Measurements from ENCODE around the gene CDC42EP4.
"Not testable (repeated sequence)": the region's sequence is repeated elsewhere in the genome, so short reads cannot be mapped to it uniquely, and the experiment has no call there.

CDC42EP4 gene

DNA sequence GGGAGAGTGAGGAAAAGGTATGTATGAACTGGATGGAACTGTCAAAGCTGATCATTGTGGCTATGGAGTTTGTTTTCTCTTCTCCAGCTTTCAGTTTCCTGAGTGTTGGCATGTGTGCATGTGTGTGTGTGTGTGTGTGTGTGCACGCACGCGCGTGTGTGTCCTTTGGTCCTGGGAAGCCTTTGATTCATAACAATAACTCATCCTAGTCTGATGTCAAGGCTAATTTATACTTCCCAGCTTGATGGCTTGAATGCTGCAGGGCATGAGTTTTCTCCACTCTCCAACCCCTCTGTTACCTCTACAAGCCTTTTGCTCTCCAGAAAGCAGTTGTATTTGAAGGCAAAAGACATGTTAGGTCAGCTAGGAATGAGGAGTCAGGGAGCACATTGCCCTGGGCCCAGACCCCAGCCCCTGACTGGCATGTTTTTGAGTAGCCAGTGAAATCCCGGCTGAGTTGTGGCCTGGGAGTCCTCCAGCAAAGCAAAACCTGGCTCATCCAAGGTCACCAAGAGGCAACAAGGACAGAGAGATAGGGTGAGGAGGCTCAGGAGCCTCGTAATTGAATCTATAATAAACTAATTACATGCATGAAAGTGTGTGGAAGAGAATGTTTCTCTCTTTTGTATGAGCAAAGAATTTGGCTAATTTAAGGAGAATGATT is 8.9 kb upstream of the CDC42EP4 start:
- DNase-seq (ENCODE audit: low read depth in 2 of 2) = no peak

DNA sequence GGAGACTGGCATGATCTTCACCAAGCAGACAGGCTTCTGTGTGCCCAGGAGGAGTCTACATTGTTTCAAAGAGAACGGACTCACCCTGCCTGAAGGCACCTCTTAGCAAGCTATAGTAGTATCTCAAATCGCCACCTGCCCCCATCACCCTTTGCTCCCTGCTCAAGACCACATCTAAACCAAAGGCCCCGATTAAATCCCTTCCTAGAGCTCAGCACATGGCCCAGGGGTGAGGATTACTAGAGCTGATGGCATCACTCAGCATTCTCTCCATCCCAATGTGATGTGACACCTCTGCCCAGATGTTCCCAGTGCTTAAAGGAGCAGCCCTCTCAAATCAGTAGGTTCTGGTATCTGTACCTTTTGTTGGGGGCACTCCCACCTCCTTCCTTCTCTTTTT is 8.0 kb upstream of the CDC42EP4 start:
- DNase-seq (ENCODE audit: low read depth in 2 of 2) = no peak

DNA sequence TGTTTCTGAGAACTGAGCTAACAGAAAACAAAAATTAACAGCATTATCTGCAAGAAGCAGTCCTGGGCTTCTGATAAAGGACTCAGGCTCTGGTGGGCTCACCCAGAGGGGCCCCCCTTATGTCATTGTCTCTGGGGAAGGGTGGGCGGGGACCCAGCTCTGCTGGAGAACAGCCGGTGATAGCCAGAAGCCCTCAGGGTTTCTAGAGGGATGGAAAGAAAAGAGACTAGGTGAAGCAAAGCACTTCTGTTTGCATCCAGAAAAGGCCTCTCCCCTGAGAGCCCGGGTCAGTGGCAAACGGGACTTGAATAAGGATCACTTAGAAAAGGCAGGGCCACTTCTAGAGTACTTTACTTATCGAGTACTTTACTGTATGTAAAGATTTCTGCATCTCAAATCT is 7.0 kb upstream of the CDC42EP4 start:
- no peak for DNase-seq (ENCODE audit: low read depth in 2 of 2)

DNA sequence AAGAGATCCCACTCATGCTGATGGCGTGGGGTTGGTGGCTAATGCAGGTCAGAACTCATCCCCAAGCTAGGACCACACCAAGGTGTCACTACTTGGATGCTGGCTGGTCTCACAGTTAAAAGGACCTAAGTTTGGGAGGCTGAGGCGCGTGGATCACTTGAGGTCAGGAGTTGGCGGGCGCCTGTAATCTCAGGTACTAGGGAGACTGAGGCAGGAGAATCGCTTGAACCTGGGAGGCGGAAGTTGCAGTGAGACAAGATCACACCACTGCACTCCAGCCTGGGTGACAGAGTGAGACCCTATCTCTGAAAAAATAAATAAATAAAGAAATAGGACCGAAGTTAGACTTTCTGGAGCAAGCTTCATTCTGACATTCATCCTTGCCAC is 6.6 kb upstream of the CDC42EP4 start:
- no peak for DNase-seq (ENCODE audit: low read depth in 2 of 2)

DNA sequence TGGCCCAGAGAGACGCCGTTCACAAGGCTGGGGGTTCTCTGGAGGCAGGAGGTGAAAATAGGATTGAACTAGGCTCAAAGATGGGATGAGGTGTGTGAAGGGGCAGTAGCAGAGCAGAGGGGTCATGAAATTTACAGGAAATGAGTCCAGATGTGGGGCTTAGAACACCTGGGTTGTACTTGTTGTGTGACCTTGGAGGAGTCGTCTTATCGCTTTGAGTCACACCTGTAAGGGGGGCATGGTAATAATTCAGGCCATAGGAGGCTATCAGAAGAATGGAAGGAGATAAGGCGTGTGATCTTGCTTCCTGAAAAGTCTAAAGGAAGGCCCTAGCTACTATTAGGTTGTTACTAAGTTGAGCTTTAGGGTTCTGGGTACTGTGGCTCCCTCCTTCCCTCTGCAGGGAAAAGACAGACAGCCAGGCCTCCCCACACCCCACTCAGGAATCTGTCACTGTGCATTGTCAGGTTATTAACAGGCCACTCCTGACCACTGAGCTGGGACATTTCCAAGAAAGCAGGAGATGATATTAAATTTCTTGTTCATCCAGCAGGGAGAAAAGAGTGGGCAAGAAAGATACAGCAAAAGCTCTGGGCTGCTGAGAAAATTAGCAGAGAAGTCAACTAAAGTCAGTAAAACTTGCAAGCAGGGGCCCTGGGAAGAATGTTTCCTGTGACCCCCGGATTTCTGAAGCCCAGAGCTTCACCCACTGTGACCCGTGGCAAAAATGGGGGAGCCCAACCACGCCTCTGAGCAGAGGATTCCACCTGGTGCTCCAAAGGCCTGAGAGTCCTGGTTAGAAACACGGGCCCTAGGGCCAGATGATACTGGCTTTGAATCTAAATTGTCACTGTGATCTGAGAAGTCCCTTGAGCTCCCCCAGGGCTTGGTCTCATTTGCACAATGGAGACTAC is 6.0 kb upstream of the CDC42EP4 start:
- DNase-seq (ENCODE audit: low read depth in 2 of 2) = no peak

DNA sequence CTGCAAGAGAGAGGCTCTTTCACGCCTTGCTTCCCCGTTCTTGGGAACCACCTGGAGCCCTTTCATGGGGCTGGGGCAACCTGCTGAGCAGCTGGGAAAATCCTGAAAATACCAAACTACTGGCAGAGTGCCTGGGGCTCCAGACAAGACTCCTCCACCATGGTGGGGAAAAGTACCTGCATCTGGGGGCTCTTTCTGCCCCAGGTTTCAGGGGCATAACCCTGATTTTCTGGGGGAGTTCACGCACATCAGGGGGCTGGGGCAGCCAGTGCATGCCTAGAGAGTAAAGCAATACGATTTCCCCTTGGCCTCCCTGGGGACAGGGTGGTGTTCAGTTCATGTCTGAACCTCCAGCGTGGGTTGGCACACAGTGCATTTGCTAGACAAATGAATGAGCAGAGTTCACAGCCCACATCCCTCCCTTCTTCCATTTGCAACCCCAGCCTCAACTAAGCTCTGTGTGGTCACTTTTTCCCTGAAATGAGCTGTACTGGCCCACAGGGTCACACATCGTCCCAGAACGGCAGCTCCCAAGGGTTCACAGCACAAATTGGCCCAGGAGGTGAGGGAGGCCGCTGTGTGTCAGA is 5.2 kb upstream of the CDC42EP4 start:
- no peak for DNase-seq (ENCODE audit: low read depth in 2 of 2)

DNA sequence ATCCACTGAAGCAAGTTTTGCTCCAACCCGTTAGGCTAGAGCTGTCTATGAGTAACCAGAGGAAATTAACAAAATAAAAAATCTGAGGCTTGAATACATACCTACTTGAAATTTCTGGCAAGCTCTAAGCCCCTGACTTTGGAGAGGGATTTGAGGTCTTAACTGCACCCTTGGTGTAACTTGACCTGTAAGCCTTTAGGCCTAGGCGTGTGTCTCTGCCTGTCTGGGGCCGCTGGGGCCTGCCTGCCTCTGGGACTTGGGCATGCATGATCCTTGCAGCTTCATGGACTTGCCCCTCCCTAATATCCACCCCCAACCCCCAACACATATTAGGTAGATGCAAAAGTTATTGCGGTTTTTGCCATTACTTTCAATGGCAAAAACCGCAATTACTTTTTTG is 3.7 kb upstream of the CDC42EP4 start:
- DNase-seq (ENCODE audit: low read depth in 2 of 2) = no peak

DNA sequence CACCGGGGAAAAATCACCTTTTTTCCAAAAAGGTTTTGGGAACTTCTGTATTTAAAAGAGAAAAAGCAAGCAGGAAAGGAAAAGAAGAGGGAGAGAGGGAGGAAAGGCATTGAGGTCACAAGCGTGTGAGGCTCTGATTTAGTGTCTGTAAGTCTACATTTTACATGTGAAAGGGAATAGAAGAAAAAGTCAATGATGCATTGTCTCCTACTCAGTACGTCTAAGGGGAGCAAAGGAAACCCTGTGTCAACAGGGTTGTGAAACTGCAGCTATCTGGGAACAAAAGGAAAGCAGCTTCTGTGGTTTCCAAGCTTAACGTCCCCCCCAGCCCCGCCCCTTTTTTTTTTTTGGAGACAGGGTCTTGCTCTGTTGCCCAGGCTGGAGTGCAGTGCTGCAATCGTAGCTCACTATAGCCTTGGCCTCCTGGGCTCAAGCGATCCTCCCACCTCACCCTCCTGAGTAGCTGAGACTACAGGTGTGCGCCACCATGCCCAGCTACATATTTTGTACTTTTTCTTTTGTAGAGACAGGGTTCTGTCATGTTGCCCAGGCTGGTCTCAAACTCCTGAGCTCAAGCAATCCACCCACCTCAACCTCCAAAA is 1.8 kb upstream of the CDC42EP4 start:
- DNase-seq (ENCODE audit: low read depth in 2 of 2) = no peak

DNA sequence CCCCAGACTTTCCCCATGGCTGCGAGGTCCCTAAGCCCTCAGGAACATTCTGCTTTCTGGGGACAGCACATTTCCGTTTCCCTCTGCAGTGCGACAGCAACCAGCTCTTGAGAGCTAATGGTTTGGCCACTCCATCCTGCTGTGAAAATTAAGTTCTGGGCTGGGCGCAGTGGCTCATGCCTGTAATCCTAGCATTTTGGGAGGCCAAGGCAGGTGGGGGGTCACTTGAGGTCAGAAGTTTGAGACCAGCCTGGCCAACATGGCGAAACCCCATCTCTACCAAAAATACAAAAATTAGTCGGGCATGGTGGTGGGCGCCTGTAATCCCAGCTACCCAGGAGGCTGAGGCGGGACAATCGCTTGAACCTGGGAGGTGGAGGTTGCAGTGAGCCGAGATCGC is 1.1 kb upstream of the CDC42EP4 start:
- DNase-seq (ENCODE audit: low read depth in 2 of 2) = not testable (repeated sequence)

DNA sequence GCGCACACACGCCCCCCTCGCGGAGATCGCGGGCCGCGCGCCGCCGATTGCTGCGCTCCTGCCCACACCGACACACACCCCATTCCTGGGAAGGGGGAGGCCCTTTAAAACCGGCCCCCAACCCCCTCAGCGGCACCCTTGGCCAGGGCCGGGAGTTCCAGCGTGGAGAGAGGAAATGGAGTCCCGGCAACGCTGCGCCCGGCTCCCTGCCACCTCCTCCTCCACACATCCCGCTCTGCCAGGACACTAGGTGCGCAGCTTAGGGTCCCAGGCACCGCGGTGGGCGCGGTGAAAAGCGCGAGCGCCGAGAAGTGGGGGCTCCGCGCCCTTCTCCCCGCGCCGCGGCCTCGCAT is 397 bp downstream of the CDC42EP4 start:
- no peak for DNase-seq (ENCODE audit: low read depth in 2 of 2)

DNA sequence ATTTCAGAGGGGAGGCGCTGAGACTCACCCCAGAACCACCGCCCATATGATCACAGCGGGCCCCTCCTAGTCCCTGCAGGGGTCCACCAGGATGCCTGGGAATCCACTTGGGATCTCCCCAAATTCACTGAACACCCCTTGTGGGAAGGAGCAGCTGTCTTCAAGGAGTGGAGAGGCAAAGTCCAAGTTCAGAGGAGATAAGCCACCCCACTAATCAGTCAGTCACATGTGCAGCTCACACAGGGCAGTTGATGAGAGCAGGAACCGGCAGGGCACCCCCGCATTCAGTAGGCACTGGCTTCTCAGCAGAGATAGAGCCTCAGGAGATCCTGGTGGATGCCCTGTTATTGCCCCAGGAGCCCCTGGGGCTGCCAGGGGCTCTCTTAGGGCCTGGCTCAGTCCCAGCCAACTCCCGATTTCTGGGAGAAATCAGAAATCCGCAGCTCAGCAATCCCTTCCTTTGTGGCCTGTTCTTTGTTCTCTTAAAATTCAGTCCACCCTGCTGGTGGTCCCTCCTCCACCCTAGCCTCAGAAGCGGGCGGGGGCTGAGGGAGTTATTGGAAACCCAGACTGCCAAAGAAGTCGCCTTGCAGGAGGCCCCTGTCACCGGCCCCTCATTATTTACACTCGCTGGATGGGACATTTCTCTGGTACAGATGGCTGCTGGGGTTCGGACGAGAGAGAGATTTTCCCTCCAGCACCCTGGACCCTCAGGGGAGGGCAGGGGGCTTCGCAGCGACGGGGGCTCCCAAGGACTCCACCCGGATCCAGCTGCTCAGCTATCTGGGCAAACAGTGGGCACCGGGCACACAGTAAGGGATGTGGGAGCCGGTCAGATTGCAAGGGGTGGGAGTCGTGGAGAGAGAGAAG is 1.8 kb downstream of the CDC42EP4 start:
- DNase-seq (ENCODE audit: low read depth in 2 of 2) = no peak

DNA sequence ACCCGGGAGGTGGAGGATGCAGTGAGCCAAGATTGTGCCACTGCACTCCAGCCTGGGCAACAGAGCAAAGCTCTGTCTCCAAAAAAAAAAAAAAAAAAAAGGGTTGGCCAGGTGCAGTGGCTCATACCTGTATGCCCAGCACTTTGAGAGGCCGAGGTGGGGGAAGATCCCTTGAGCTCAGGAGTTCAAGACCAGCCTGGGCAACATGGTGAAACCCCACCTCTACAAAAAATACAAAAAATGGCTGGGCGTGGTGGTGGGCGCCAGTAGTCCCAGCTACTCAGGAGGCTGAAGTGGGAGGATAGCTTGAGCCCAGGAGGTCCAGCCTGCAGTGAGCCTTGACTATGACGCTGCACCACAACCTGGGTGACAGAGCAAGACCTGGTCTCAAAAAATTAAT is 2.8 kb downstream of the CDC42EP4 start:
- not testable (repeated sequence) for DNase-seq (ENCODE audit: low read depth in 2 of 2)

DNA sequence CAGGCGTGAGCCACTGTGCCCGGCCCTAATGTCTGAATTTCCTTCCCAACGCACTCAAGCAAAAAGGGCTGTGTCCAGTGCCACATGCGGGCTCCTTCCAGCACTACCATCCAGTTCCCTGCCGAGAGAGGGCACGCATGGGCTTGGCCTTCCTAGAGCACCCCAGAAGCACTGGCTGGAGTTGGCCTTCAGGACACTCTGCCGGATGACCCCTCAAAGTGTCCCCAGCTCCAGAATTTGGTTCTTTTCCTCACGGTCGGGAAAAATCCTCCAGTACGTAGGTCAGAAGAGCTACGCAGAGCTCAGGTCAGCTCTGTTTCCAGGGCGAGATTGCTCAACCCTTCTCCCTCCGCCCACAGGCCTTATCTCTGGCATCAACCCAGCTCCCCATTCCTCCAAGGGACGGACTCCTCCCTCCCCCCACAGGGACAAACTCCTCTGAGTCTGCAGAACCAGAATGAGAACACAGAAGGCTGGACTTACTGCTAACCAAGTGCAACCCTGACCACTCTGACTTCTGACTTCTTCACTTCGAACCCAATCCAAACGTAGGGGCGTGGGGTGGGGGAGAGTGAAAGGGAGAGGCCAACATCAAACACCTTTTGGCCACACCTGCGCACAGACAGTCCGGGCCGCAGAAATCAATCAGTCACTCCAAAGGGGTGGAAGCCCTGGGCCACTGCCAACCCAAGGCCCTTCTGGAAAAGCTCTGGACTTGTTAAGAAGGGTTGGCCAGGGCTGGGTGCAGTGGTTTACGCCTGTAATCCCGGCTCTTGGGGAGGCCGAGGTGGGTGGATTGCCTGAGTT is 3.6 kb downstream of the CDC42EP4 start:
- DNase-seq (ENCODE audit: low read depth in 2 of 2) = no peak

DNA sequence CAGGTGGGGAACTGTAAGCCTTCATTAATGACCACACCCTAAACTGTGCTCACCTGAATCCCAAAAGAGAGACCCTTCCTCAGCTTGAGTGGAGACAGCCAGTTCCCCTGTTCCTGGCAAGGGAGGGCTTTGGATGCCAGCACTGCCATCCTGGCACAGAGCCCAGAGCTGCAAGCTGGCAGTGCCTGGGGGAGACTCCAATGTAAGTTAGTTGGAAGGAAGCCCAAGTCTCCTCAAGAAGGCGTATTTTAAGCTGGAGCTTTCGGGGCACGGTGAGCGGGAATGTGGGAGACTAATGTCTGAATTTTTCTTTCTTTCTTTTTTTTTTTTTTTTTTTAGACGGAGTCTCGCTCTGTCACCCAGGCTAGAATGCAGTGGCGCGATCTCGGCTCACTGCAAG is 4.7 kb downstream of the CDC42EP4 start:
- no peak for DNase-seq (ENCODE audit: low read depth in 2 of 2)

DNA sequence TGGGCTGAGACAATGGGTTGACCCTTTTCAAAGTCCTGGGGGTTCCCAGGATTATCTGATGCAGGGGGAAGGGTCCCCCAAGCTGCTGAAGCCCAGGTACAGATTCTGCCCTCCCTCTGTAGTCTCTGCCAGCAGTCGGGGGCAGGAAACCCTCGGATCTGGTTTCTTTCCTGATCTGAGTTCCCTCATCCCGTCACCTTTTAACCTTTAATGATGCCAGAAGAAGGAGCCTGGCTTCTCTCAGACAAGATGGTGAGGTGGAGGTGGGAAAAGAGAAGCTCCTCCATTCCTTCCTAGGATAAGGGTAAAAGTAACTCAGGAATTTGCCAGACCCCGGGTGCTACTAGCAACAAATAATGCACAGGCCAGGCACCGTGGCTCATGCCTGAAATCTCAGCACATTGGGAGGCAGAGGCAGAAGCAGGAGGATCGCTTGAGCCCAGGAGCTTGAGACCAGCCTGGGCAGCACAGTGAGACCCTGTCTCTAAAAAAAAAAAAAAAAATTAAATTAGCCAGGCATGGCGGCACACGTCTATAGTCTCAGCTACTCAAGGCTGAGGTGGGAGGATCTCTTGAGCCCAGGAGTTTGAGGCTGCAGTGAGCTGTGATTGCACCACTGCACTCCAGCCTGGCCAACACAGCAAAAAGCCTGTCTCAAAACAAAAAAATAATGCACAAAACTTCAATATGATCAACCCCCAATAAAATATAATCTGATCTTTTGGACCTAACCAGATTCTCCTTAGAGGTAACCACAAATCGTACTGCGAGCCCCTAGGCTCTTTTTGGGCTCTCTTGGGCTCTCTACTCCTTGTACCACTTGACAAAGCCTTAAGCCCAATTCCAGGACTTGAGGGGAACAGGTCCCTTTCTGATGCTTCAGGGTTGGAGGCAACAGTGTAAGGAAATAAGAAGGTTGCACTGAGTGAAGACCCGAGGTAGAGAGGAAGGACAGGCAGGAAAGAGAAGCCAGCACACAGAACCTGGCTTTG is 5.7 kb downstream of the CDC42EP4 start:
- DNase-seq (ENCODE audit: low read depth in 2 of 2) = no peak

DNA sequence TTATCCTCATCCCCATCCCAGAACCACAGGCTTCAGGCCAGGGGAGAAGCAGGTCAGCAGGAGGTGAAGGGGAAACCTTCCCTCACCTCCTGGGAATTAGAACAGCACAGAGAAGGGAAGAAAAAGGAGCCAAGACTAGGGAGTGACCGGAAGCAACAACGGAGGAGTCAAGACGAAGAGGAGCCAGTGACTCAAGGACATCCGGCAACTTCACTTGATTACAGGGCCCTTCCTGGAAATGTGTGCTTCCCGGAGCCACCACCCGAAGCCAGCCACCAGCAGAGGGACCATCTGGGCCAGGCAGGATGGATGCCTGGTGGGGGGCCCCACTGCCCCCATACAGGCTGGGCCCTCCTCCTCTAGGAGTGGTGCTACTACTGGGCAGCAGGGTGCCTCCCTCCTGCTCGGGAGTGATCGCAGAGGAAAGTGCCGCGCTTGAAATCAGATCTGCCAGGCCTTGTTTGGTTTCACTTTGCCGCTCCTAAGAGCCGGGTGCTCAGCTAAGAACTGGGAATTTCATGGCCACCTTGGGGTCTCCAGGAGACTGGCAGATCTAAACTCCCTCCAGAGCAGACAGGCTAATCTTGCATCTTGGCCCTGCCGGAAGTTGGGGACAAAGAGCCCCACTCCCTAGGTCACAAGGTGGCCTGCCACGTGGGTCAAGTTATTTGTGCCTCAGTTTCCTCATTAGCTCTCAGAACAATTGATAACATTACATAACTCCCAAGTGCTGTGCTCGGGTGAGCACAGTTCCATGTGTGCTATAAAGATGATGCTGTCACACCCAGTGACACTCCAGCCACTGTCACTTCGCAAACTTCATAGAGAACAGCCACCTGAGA is 6.6 kb downstream of the CDC42EP4 start:
- no peak for DNase-seq (ENCODE audit: low read depth in 2 of 2)

DNA sequence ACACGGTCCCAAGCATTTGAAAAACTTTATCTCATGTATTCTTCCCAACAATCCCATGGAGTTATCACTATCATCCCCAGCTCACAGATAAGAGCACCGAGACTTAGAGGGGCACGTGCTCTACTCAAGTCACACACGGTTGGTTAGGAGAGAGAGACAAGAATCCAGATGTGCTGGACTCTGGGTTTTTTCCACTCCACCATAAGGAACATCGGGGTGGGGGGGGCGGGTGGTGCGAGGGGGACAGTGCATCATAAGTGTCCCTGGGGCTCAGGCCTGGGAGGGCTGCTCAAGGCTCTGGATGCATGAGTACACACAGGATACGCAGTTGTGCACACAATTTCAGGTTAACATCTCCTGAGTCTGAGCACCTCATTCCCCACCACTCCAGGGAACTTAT is 7.4 kb downstream of the CDC42EP4 start:
- DNase-seq (ENCODE audit: low read depth in 2 of 2) = no peak

DNA sequence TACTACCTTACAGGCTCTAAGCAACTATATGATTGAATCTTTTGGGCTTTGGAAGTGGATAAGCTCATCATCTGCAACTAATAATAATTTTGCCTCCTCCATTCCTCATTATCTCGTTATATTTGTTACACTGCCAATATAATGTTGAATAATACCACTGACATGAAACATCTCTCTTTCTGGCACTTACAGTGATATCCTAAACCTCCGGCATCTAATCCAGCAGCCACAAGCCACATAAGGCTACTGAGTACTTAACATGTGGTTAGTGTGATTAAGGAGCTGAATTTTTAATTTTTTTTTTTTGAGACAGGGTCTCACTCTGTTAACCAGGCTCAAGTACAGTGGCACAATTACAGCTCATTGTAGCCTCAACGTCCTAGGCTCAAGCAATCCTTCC is 9.6 kb downstream of the CDC42EP4 start:
- no peak for DNase-seq (ENCODE audit: low read depth in 2 of 2)

DNA sequence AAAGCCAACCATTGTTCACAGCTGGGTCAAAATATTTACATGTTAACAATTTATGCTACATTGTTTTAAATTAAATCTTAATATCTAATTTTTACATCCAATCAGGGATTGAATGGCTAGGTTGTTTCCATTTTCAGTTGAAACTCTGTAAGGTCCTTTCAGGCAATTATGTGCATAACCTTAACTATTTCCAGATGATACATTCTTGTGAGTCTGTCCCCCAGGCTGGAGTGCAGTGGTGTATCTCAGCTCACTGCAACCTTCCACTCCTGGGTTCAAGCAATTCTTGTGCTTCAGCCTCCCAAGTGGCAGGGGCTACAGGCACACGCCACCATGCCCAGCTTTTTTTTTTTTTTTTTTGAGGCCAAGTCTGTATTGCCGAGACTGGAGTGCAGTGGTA is 10.4 kb downstream of the CDC42EP4 start:
- no peak for DNase-seq (ENCODE audit: low read depth in 2 of 2)
